SIG-M5 (cell line): ENCODE measurements around the gene SUFU.

Experiments
- DNase-seq: peaks from one replicate; lab custom pipeline; 2025; lab: John Stamatoyannopoulos, UW

The SUFU gene

DNA sequence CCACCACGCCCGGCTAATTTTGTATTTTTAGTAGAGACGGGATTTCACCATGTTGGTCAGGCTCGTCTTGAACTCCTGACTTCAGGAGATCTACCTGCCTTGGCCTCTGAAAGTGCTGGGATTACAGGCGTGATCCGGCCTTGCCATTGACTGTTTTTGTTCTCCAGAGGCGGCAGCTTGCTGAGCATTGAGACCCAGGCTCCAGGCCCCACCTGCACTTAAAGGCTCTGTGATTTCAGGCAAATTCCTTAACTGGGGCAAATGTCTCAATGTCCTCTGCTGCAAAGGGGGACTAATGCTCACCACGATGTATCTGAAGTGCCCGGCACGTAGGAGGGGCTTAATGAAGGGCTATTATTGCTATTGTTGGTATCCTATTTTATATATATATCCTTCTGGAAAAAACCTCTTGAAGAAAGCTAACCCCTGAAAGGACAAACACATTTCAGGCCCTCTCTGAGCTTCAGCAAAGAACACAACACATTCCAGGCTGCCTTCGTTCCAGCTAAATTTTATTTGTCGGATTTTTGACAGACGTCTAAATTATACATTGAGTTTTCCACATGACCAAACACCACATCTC lies 169.6 kb downstream of the SUFU start:
- no peak for DNase-seq

DNA sequence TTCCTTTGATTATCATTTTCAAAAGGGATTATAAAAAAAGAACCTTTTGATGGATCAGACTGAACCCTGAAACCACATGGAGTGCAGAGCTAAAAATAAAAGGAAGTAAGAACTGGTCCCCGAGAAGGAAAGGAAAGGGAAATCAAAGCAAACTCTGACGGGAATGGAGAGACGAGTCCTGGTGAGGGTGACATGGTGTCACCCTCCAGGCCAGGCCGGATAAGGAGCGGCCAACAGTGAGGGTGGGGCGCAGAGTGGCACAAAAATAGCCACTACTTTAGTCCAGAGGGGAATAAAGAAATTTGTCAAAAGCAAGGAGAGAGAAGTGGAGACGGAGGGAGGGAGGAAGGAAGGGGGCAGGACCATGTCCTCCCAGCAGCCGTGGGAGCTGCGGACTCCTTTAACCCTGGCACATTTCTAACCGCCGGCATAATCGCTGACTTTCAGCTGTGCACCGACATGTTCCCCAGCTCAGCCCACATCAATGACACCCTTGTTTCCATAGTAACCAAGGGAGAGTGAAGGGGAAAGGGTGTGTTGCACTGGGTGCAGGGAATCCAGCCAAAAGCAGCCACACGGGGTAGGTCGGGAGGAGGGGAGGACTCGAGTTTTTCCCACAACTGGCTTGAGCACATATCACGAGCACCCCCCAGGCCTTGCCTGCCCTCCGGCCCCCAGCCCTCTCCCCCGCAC lies 170.2 kb downstream of the SUFU start:
- no peak for DNase-seq

DNA sequence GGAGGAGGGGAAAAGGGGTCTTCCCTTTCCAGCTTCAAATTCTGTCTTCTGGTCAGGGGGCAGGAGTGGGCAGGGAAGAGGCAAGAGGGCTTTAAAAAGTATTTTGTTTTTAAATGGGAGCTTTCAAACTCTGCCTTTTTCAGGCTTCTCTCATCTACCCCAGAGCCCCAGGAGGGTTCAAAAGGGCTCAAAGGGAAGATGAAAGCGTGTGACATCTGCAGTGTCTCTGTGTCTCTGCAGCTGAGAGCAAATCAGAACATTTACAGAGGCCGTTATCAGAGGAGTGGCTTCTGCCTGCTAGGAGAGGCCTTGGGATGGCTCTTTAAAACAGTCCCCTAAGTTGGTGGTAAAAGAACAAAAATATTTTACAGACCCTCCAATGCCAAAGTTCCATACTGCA lies 170.8 kb downstream of the SUFU start:
- DNase-seq: no peak

DNA sequence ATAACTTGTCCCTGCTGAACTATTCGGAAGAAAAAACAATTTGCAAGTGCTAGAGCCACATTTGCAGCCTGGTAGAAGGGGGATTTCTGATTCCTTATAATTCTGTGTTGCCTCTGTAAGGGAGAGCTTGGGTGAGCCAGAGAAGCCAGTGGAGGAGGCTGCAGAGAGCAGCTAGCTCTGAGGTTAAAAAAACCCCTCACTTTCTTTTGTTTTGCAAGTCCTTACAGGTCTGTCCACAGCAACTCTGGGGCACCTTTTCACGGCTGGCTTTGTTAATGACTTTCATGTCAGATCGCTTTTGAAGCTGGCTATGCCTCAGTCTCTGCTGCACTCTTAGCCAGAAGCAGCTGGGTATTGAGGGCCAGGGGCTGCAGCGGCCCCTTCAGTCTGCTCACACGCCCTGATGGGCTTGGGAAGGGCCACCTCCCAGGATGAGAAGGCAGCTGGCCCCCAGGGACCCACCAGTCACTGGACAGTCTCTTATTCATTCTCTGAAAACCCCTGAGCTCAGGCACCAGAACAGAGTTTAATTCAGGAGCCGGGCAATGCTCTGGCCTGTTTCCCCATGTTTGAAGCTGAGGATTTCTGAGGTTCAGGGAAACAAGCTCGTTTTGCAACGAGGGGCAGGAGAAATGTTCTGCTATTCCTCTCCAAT lies 171.4 kb downstream of the SUFU start:
- DNase-seq: no peak

DNA sequence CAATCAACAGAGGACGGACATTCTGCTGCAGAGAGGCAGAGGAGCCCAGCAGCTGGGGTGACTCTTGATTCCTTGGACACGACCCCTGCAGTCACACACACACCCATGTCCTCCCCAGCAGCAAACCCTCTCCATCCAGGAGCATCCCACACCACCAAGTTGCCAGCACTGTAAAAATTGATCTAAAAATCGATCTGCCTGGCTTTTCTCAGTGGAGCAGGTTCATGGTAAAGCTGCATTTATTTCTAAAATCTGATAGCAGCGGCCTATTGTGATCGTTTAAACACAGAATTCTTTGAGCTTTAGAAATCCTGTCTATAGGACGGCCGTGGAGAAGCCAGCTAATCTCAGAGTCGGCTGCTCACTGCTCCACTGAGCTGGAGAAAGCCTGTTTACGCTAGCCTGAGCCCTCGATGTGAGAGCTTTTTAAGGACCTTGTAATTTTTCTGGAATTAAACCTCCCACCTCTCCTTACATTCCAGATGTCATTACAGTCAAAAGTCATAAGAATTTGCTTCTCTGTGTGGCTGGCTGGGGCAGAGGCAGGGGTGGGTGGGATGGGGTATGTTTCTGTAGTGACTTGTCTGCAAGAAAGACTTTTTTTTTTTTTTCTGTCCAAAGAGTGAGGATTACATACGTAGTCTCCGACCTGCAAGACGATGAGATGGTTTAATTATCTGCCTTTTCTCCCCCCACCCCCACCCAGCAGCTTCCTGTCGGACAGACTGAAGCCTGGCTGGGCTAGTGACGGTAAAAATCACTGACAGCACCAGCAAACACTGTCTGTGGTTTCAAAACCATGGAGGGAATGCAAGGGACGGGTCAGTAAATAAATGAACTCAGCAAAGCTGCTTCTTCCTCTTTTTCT lies 172.1 kb downstream of the SUFU start:
- DNase-seq: no peak

DNA sequence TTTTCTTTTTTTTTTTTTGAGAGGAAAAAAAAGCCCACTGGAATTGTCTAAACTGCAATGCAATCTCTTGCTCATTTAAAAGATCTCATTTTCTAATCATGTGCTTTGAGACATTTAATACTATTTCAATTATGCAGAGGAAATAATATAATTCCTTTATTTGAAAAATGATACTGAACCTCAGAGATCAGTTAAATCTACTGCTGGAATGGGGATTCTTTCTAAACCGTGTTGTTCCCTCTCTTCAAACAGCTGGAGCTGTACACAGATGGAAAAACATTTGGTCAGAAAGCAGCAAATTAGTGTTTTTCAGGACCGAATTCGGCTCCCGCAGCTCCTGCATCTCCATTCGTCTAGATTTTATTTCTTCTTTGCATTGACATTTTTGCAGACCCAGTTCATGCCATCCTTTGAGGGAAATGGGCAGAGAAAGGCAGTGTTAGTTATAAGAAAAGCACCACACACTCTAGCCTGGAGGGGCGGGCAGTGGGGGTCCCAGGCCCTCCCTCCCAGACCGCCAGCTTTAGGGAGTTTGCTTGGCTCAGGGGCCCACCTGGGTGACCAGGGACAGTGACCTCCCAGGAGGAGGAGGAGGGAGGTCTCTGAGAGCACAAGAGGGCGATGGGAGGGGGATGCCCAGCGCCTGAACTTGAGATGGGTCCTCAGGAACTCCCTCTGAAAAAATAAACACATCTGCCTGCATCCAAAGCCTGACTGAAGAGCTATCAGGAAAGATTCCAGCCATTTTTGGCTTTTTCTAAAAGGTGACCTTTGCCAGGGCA lies 173.0 kb downstream of the SUFU start:
- DNase-seq: no peak

DNA sequence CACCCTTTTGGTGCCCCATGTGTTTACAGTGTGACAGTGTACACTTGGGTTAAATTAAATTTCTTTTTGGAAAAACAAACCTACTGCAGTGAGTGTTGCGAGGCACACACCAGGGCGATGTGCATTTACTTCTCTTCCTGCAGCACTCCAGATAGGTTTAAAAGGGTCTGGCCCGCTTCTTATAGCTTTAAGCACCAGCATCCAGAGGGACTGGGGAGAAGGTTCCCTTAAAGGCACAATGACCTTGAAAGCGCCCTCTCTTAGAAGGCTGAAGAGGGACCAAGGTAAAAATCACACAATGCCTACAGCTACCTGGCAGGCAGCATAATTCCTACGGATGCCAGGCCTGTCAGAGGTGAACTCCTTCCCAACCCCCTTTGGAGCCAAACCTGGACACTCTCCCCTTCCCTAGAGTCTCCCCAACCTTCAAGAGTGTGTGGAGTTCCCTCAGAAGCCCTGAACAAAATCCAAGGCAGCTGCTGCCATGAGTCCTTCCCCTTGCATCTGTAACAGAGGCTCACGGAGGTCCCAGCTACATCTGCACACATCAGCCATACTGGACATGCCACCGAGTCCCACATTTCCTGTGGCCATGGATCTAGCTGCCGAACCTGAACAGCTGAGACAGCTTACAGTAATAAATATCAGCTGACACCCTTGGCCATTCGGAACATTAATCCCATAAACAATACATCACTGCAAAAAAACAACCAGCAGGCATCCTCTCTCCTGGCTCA lies 173.7 kb downstream of the SUFU start:
- DNase-seq: no peak

DNA sequence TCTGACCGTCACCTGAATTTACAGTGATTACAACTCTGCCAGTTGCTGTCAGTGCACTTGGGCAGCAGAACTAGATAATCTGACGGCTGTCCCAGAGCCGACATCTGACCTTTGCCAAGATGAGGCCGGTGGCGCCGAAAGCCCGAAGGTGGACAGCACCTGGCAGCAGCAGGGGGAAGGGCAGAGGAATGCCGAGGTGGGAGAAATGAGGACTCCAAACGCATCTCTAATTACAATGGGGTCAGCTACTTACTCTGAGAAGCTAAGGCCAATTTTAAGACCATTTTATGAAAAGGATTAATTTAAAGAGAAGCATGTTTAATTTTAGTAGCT lies 174.3 kb downstream of the SUFU start:
- no peak for DNase-seq

DNA sequence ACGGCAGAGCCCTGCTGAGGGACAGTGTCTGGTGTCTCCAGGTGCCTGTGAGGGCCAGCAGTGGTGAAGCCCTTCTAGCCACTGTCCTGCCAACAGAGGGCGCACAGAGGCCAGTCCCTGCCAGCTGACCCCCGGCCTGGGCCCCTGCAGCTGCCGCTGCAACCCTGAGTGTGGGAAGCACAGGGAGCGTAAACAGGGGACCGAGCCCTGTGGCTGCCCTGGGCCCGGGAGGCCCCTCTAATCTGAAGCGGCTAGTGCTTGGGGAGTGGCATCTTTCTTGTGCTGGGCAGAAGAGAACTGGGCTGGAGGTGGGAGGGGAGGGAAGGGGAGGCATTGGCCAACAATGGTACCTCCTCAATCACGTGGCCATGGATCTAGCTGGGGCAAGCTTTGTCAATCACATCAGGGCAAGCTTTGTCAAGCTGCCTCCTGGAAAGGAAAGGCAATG lies 175.1 kb downstream of the SUFU start:
- no peak for DNase-seq

DNA sequence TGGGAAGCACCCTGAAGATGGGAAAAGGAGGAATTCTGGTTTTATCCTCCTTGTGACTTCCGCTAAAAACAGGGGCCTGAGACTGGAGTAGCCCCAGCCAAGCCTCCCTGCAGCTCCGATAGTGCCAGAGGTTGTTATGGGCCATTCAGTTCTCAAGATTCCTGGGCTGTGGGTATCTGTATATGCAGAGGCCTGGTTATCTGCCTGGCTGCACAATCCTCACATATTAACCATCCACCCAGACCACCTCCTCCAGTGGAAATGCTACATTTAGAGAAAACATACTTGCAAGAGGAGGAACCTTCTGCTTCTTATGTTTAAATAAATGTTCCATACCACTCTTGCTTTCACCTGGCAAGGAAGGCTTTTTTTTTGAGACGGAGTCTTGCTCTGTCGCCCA lies 175.8 kb downstream of the SUFU start:
- DNase-seq: no peak

DNA sequence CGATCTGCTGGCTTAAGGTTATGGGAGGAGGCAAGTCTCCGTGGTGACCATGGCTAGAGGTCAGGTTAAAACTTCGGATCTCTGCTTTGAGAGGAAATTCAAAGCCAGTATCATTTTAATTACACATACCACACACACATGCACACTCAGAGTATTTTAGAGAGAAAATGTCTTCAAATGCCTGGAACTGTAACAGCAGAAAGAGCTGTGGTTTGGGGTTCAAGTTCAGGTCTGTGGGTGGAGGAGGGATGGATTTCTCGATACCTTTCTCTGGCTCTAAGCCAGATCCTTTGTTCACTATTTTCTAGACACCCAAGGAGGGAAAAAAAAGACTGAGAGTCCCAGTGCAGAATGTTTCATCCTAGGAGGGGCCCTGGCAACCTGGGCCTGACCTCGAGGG lies 177.9 kb downstream of the SUFU start:
- no peak for DNase-seq

DNA sequence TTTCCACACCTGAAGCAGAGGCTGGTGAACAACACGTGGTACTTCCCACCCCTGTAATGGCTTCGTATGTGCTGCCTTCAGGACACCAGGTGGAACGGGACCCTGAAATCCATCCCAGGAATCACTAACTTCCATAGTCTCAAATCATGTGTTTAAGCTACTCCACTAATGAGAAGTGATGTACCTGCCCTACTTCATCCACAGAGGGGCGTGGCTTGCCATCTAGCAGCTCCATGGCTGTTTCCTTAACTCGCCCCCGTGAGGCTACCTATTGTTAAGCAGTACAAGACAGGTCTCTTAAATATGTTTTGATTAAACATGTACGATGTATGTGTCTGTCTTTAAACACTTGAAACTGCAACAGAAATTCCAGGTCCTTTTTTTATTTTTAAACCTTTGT lies 178.6 kb downstream of the SUFU start:
- no peak for DNase-seq

DNA sequence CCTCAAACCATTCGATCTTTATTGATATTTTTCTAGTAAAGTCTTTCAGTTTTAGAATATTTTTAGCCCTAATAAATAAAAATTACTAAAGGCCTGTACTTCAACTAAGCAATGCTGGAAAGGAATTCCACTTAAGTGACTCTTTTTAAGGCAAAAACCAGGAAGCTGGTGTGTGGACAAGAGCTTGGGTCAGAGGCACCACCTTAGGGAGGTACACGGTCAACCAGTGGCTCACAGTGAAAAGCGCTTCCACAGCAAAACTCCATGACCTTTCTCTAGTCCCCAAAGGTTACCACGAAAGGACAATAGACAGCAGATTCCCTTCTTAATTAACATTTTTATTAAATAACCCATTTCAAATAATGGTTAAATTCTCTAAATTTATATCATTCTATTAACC lies 179.2 kb downstream of the SUFU start:
- DNase-seq: no peak
